ENCODE data around the gene ATG7.

- no peak for TF ChIP-seq CTCF (optimal IDR thresholded peaks at IDR 0.05 in 1 of 3, IDR thresholded peaks at IDR 0.05 in 1 of 3, conservative IDR thresholded peaks at IDR 0.05 in 1 of 3; ENCODE audit: extremely low read depth in 1 of 3, insufficient read depth in 2 of 3, low read length in 3 of 3)
- TF ChIP-seq EZH2 (IDR thresholded peaks at IDR 0.05; ENCODE audit: low read length) = no peak
Measured at GRCh38 chr3:11431319-11431718, 159.1 kb downstream of the ATG7 start.

Data from keratinocyte (primary cell).